ENCODE results near the gene PROCA1. TPM values are rescaled to one million over a fixed set of nuclear protein-coding genes. Genes with fewer than 3 reads are reported as not detected.

PROCA1 gene
- total RNA-seq: 1.3 TPM
- long read RNA-seq: 0 reads

GRCh38 chr17:28711723-28712031 lies at the start of gene PROCA1:
Gene PROCA1 (minus strand): TSS chr17:28711888. CDS start chr17:28711660, 228 bp downstream.
- DNase-seq: no peak
- no peak for ATAC-seq (ENCODE audit: poor library complexity)
- intact Hi-C loops (cut with DNase I): no loop called here

GRCh38 chr17:28760601-28761562 lies 49.2 kb upstream of the PROCA1 start:
- intact Hi-C loops (cut with DNase I): loop anchor here (5.0 to 10.0 kb wide), 2 partner anchors 54 to 156 kb away; no protein-coding TSS in a partner anchor
- peak; percentile 85 for DNase-seq
- ATAC-seq (ENCODE audit: poor library complexity): peak; percentile 64

- intact Hi-C loops (cut with DNase I): no loop called here
- ATAC-seq (ENCODE audit: poor library complexity) (no peak), DNase-seq (no peak)
Measured at GRCh38 chr17:28759256-28759865, 47.7 kb upstream of the PROCA1 start.

GRCh38 chr17:28758411-28759121 lies 46.9 kb upstream of the PROCA1 start:
- intact Hi-C loops (cut with DNase I): no loop called here
- no peak for ATAC-seq (ENCODE audit: poor library complexity)
- no peak for DNase-seq

GRCh38 chr17:28756049-28756804 lies 44.5 kb upstream of the PROCA1 start:
- ATAC-seq (ENCODE audit: poor library complexity) (no peak), DNase-seq (no peak)
- intact Hi-C loops (cut with DNase I): no loop called here

GRCh38 chr17:28755486-28755885 lies 43.8 kb upstream of the PROCA1 start:
- no peak for ATAC-seq (ENCODE audit: poor library complexity)

GRCh38 chr17:28751600-28752366 lies 40.1 kb upstream of the PROCA1 start:
- ATAC-seq (ENCODE audit: poor library complexity): no peak
- peak; percentile 0 for DNase-seq
- intact Hi-C loops (cut with DNase I): no loop called here

More at GRCh38 chr17:28755486-28755885, 43.8 kb upstream of the PROCA1 start:
- intact Hi-C loops (cut with DNase I): no loop called here
- no peak for DNase-seq

GRCh38 chr17:28750178-28751047 lies 38.7 kb upstream of the PROCA1 start:
- intact Hi-C loops (cut with DNase I): no loop called here
- ATAC-seq (ENCODE audit: poor library complexity) (peak; percentile 90), DNase-seq (peak; percentile 97)

GRCh38 chr17:28749516-28750177 lies 38.0 kb upstream of the PROCA1 start:
- no peak for ATAC-seq (ENCODE audit: poor library complexity)
- intact Hi-C loops (cut with DNase I): no loop called here
- DNase-seq: peak; percentile 30

- intact Hi-C loops (cut with DNase I): no loop called here
- DNase-seq: peak; percentile 39
- no peak for ATAC-seq (ENCODE audit: poor library complexity)
Measured at GRCh38 chr17:28748852-28749515, 37.3 kb upstream of the PROCA1 start.

- ATAC-seq (ENCODE audit: poor library complexity) (no peak), DNase-seq (peak; percentile 33)
- intact Hi-C loops (cut with DNase I): no loop called here
Measured at GRCh38 chr17:28747801-28748750, 36.4 kb upstream of the PROCA1 start.

GRCh38 chr17:28747051-28747691 lies 35.5 kb upstream of the PROCA1 start:
- intact Hi-C loops (cut with DNase I): no loop called here
- DNase-seq (peak; percentile 34), ATAC-seq (ENCODE audit: poor library complexity) (no peak)

GRCh38 chr17:28746611-28747050 lies 34.9 kb upstream of the PROCA1 start:
- DNase-seq (no peak), ATAC-seq (ENCODE audit: poor library complexity) (no peak)
- intact Hi-C loops (cut with DNase I): no loop called here

GRCh38 chr17:28745786-28746411 lies 34.2 kb upstream of the PROCA1 start:
- ATAC-seq (ENCODE audit: poor library complexity) (no peak), DNase-seq (peak; percentile 40)
- intact Hi-C loops (cut with DNase I): no loop called here
